Neuronal stem cell (in vitro differentiated cells): Measurements from ENCODE around the gene ACP3.

Experiments
- DNase-seq: peaks from one replicate; pipeline ENCODE4 v3.0.0-alpha.2; 2013; ENCODE audit warnings: low spot score
- H2AFZ ChIP-seq: one replicate; pipeline ENCODE4 v1.6.1; 2013; ENCODE audit warnings: mild to moderate bottlenecking, low read length, inconsistent platforms
- H2AK5ac ChIP-seq: 2 replicates; pipeline ENCODE4 v1.6.1; 2013; ENCODE audit warnings: low read depth, mild to moderate bottlenecking, inconsistent platforms, low read length, moderate library complexity, mixed read lengths
- H2BK120ac ChIP-seq: 2 replicates; pipeline ENCODE4 v1.6.1; 2013; ENCODE audit warnings: low read depth, mild to moderate bottlenecking, inconsistent platforms, low read length, moderate library complexity, mixed read lengths
- H2BK12ac ChIP-seq: one replicate; pipeline ENCODE4 v1.6.1; 2013; ENCODE audit warnings: low read length, inconsistent platforms
- H2BK15ac ChIP-seq: 2 replicates; pipeline ENCODE4 v1.6.1; 2013; ENCODE audit warnings: mild to moderate bottlenecking, low read length, inconsistent platforms, mixed read lengths
- H2BK5ac ChIP-seq: one replicate; pipeline ENCODE4 v1.6.1; 2013; ENCODE audit warnings: inconsistent platforms, mild to moderate bottlenecking, low read length, moderate library complexity
- H3K14ac ChIP-seq: one replicate; pipeline ENCODE4 v1.6.1; 2013; ENCODE audit warnings: low read length, inconsistent platforms
- H3K18ac ChIP-seq: 2 replicates; pipeline ENCODE4 v1.6.1; 2013; ENCODE audit warnings: low read length, inconsistent platforms
- H3K23ac ChIP-seq: 2 replicates; pipeline ENCODE4 v1.6.1; 2013; ENCODE audit warnings: low read depth, mild to moderate bottlenecking, mixed read lengths, low read length, inconsistent platforms; ENCODE audit not compliant: poor library complexity
- H3K27ac ChIP-seq: replicated peaks from 3 replicates; pipeline ENCODE4 v1.5.1; 2013; ENCODE audit warnings: low read length, inconsistent platforms
- H3K27me3 ChIP-seq, 3 experiments: 2 replicates each; pipeline ENCODE4 v1.6.1; 2013; ENCODE audit warnings: low read length in 3 of 3, mild to moderate bottlenecking in 2 of 3, inconsistent platforms in 1 of 3, low read depth in 1 of 3, mixed read lengths in 1 of 3, moderate library complexity in 1 of 3; ENCODE audit not compliant: control insufficient read depth in 3 of 3, insufficient read depth in 3 of 3
- H3K36me3 ChIP-seq, 2 donors: replicated peaks in 1 of 2; 2 replicates each; pipeline ENCODE4 v1.6.1; 2013; ENCODE audit warnings: low read length in 2 of 2; ENCODE audit not compliant: control insufficient read depth in 2 of 2, insufficient read depth in 2 of 2
- H3K4ac ChIP-seq: 2 replicates; pipeline ENCODE4 v1.6.1; 2013; ENCODE audit warnings: inconsistent platforms, mild to moderate bottlenecking, low read length, moderate library complexity
- H3K4me1 ChIP-seq, 2 donors: 1 replicate in 1 of 2; 2 replicates in 1 of 2; pipeline ENCODE4 v1.6.1; 2013; ENCODE audit warnings: low read length in 2 of 2, low read depth in 1 of 2; ENCODE audit not compliant: control insufficient read depth in 2 of 2, insufficient read depth in 1 of 2
- H3K4me2 ChIP-seq: one replicate; pipeline ENCODE4 v1.6.1; 2013; ENCODE audit warnings: mild to moderate bottlenecking, low read length, inconsistent platforms; ENCODE audit not compliant: insufficient read depth, poor library complexity, severe bottlenecking
- H3K4me3 ChIP-seq, 2 donors: 2 replicates each; pipeline ENCODE4 v1.5.1; 2013; ENCODE audit warnings: low read length in 2 of 2, mild to moderate bottlenecking in 2 of 2, inconsistent platforms in 1 of 2, moderate library complexity in 1 of 2
- H3K79me1 ChIP-seq: one replicate; pipeline ENCODE4 v1.6.1; 2013; ENCODE audit warnings: low read depth, mild to moderate bottlenecking, inconsistent platforms, low read length, moderate library complexity
- H3K9ac ChIP-seq: one replicate; pipeline ENCODE4 v1.6.1; 2013; ENCODE audit warnings: mild to moderate bottlenecking, low read depth, low read length, inconsistent platforms; ENCODE audit not compliant: poor library complexity
- H3K9me3 ChIP-seq, 2 donors: replicated peaks in 1 of 2; 2 replicates each; pipeline versions ENCODE3 to v1.6.1; 2013; ENCODE audit warnings: low read length in 2 of 2, mild to moderate bottlenecking in 2 of 2, inconsistent platforms in 1 of 2, low read depth in 1 of 2, mixed read lengths in 1 of 2, moderate library complexity in 1 of 2; ENCODE audit not compliant: control insufficient read depth in 2 of 2, insufficient read depth in 1 of 2
- H4K8ac ChIP-seq: one replicate; pipeline ENCODE4 v1.6.1; 2013; ENCODE audit warnings: low read depth, mild to moderate bottlenecking, inconsistent platforms, low read length, moderate library complexity
- H4K91ac ChIP-seq: one replicate; pipeline ENCODE4 v1.6.1; 2013; ENCODE audit warnings: low read length, low read depth, mild to moderate bottlenecking, inconsistent platforms; ENCODE audit not compliant: poor library complexity
- WGBS, 2 donors: extraction: QIAGEN DNeasy Blood & Tissue Kit; methylation state at CpG; one replicate each; pipeline ENCODE4 v1.1.7; 2013; ENCODE audit warnings: missing lambda C conversion rate in 2 of 2, mixed read lengths in 1 of 2; ENCODE audit not compliant: insufficient read length in 2 of 2, insufficient replicate concordance in 1 of 2; ENCODE audit errors: extremely low coverage in 2 of 2; 5-methylcytosine and 5-hydroxymethylcytosine counted together

The ACP3 gene

DNA sequence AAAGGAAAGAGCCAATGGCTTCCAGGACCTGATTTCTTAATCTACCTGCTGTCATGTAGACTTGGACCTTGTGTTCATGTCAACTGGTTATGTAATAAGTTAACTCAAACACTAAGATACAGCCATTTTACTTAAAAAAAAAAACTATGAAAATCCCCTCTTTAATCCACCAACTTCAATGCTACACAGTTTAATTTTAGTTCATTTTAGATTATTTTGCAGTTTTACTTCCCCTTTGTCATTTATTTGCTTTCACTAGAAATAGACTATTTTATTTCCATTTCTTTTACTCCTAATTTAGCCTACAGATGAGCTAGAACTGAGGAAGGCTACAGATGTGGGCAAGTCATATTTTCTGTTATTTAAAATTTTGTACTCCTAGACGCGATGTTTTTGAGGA, 89.4 kb downstream of the ACP3 start:
- no peak overlapping the region for H3K9ac ChIP-seq
- H4K8ac ChIP-seq: no peak overlapping the region
- H2AFZ ChIP-seq: no peak overlapping the region
- WGBS, 2 donors: no CpG with 5 or more reads among the region's 2 CpGs
- H3K4me2 ChIP-seq: no peak overlapping the region
- H2AK5ac ChIP-seq: no peak overlapping the region
- no peak overlapping the region for H3K23ac ChIP-seq
- H3K36me3 ChIP-seq: no peaks in the 10 kb centered on the region
- H2BK5ac ChIP-seq: no peak overlapping the region
- H3K4ac ChIP-seq: no peak overlapping the region
- no peak for DNase-seq
- H3K14ac ChIP-seq: no peak overlapping the region
- H3K27me3 ChIP-seq: no peaks in the 10 kb centered on the region
- no peaks in the 10 kb centered on the region for H3K79me1 ChIP-seq
- no peaks in the 10 kb centered on the region for H3K9me3 ChIP-seq
- no peak overlapping the region for H2BK12ac ChIP-seq
- H3K18ac ChIP-seq: no peak overlapping the region
- no peak overlapping the region for H3K4me3 ChIP-seq
- H2BK120ac ChIP-seq: no peak overlapping the region
- no peak overlapping the region for H2BK15ac ChIP-seq
- no peaks in the 10 kb centered on the region for H3K4me1 ChIP-seq
- H4K91ac ChIP-seq: no peak overlapping the region
- H3K27ac ChIP-seq: no peak overlapping the region

DNA sequence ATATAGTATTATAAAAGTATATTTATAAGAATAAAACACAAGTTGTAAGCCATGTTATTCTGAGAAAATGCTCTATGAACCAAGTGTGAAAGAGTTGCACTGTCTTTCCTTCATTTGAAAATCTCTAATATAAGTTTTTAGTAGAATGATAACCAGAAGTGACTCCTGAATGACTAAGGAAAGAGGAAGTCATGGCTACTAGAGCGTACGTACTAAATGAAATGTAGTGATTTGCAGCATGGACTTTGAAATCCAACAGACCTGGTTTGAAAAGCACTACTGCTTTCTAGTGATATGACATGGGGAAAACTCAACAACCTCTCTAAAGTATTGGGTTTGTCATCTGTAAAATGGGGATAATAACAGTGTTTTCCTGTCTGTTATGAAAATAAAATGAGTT, 89.8 kb downstream of the ACP3 start:
- no peak for DNase-seq
- Histone ChIP-seq H4K8ac (no peak overlapping the region), H3K4me3 (no peak overlapping the region), H3K14ac (no peak overlapping the region), H4K91ac (no peak overlapping the region), H3K27me3 (no peaks in the 10 kb centered on the region), H3K4ac (no peak overlapping the region), H2BK15ac (no peak overlapping the region), H3K9me3 (no peaks in the 10 kb centered on the region), H3K27ac (no peak overlapping the region), H2BK5ac (no peak overlapping the region), H3K79me1 (no peaks in the 10 kb centered on the region), H2AFZ (no peak overlapping the region), H3K4me2 (no peak overlapping the region), H3K23ac (no peak overlapping the region), H3K36me3 (no peaks in the 10 kb centered on the region), H3K4me1 (no peaks in the 10 kb centered on the region), H2BK120ac (no peak overlapping the region), H3K9ac (no peak overlapping the region), H2AK5ac (no peak overlapping the region), H3K18ac (no peak overlapping the region), H2BK12ac (no peak overlapping the region)
- WGBS, 2 donors: no CpG with 5 or more reads among the region's 2 CpGs
